GM12878 (cell line): ENCODE data around the gene HACD3. TPM values are rescaled to one million over a fixed set of nuclear protein-coding genes. Genes with fewer than 3 reads are reported as not detected.

ENCODE experiments used
- polyA plus RNA-seq, 11 experiments: library from polyadenylated mRNA; depleted of rRNA in 4 of 11; unstranded in 6 of 11; stranded (reverse) in 5 of 11; fragments of >200 nt; fragmentation: Nextera tagmentation in 4 of 11; fragmentation: Illumina TruSeq in 1 of 11; extraction: Ambion mirVana in 4 of 11; extraction: Trizol in 1 of 11; gene quantifications; 1 replicate in 1 of 11; 2 replicates in 10 of 11; pipeline versions ENCODE4 v1.2.1 to v1.2.3, GENCODE V29; 2011 to 2016; ENCODE audit warnings: inconsistent platforms in 2 of 11, missing spikeins in 2 of 11, low read depth in 1 of 11
- small RNA-seq: library from RNA; depleted of rRNA; stranded (forward); fragments of <200 nt; gene quantifications from one replicate; pipeline ENCODE3, GENCODE V24; 2014
- total RNA-seq, 4 experiments: library from RNA; depleted of rRNA in 3 of 4; stranded (reverse); fragments of >200 nt in 3 of 4; fragmentation: Illumina TruSeq in 1 of 4; extraction: Trizol in 1 of 4; gene quantifications; 2 replicates each; pipeline versions ENCODE4 v1.2.1 to v1.2.3, GENCODE V29; 2013 to 2021

HACD3 gene
- total and polyA plus RNA-seq, 10 of the 15 experiments (the other 5 are each of a cell fraction or from before 2014, with no cell fraction given) = 25.9 to 75.8 (median 48.3) TPM

Small RNA genes within 50 kb of the gene (small RNA-seq; reads per million reads assigned to genes)
- not detected for gene RF00019
- not detected for gene RNU6-19P

Other genes starting within 250 kb of the HACD3 start
Only the 7 nearest of the 8 such genes appear.
- not detected in 2 replicates for gene RNU5A-1, start 234.4 kb upstream of the HACD3 start, total RNA-seq (2014; rRNA removed)
- not detected in 2 replicates for gene RNU5A-1, start 234.4 kb upstream of the HACD3 start, total RNA-seq (2014; rRNA removed; fragmentation: Illumina TruSeq; extraction: Trizol)
- gene RNU5A-1, start 234.4 kb upstream of the HACD3 start, total RNA-seq (2021) = not detected in 2 replicates
- gene RNU5A-1, start 234.4 kb upstream of the HACD3 start, polyA plus RNA-seq (2011; rRNA removed) = not detected in 2 replicates
- not detected in 2 replicates for gene RNU5A-1, start 234.4 kb upstream of the HACD3 start, polyA plus RNA-seq (2014; fragmentation: Illumina TruSeq; extraction: Trizol)
- gene RNU5A-1, start 234.4 kb upstream of the HACD3 start, polyA plus RNA-seq (2014; fragmentation: Nextera tagmentation; extraction: Ambion mirVana) = not detected
- gene RNU5A-1, start 234.4 kb upstream of the HACD3 start, polyA plus RNA-seq (2014; rRNA removed) = not detected in 2 replicates
- not detected for gene RNU5A-1, start 234.4 kb upstream of the HACD3 start, polyA plus RNA-seq (2016; fragmentation: Nextera tagmentation; extraction: Ambion mirVana)
- not detected in 2 replicates for gene RNU5B-1, start 225.8 kb upstream of the HACD3 start, total RNA-seq (2014; rRNA removed)
- gene RNU5B-1, start 225.8 kb upstream of the HACD3 start, total RNA-seq (2014; rRNA removed; fragmentation: Illumina TruSeq; extraction: Trizol) = not detected in 2 replicates
- gene RNU5B-1, start 225.8 kb upstream of the HACD3 start, total RNA-seq (2021) = 14.3 and 19.1 TPM in 2 replicates
- gene RNU5B-1, start 225.8 kb upstream of the HACD3 start, polyA plus RNA-seq (2011; rRNA removed) = not detected in 2 replicates
- gene RNU5B-1, start 225.8 kb upstream of the HACD3 start, polyA plus RNA-seq (2014; fragmentation: Illumina TruSeq; extraction: Trizol) = not detected in 2 replicates
- not detected for gene RNU5B-1, start 225.8 kb upstream of the HACD3 start, polyA plus RNA-seq (2014; fragmentation: Nextera tagmentation; extraction: Ambion mirVana)
- not detected in 2 replicates for gene RNU5B-1, start 225.8 kb upstream of the HACD3 start, polyA plus RNA-seq (2014; rRNA removed)
- gene RNU5B-1, start 225.8 kb upstream of the HACD3 start, polyA plus RNA-seq (2016; fragmentation: Nextera tagmentation; extraction: Ambion mirVana) = not detected
- gene IGDCC3, start 152.5 kb upstream of the HACD3 start, total RNA-seq (2014; rRNA removed) = not detected in 2 replicates
- gene IGDCC3, start 152.5 kb upstream of the HACD3 start, total RNA-seq (2014; rRNA removed; fragmentation: Illumina TruSeq; extraction: Trizol) = not detected in 2 replicates
- 0.10 and 0.13 TPM in 2 replicates for gene IGDCC3, start 152.5 kb upstream of the HACD3 start, total RNA-seq (2021)
- not detected in 2 replicates for gene IGDCC3, start 152.5 kb upstream of the HACD3 start, polyA plus RNA-seq (2011; rRNA removed)
- gene IGDCC3, start 152.5 kb upstream of the HACD3 start, polyA plus RNA-seq (2014; fragmentation: Illumina TruSeq; extraction: Trizol) = not detected in 2 replicates
- gene IGDCC3, start 152.5 kb upstream of the HACD3 start, polyA plus RNA-seq (2014; fragmentation: Nextera tagmentation; extraction: Ambion mirVana) = not detected
- gene IGDCC3, start 152.5 kb upstream of the HACD3 start, polyA plus RNA-seq (2014; rRNA removed) = not detected in 2 replicates
- gene IGDCC3, start 152.5 kb upstream of the HACD3 start, polyA plus RNA-seq (2016; fragmentation: Nextera tagmentation; extraction: Ambion mirVana) = under 1 TPM; 0.15 to 0.20 TPM
- gene IGDCC4, start 107.5 kb upstream of the HACD3 start, total RNA-seq (2014; rRNA removed) = 0.05 and 0.06 TPM in 2 replicates
- gene IGDCC4, start 107.5 kb upstream of the HACD3 start, total RNA-seq (2014; rRNA removed; fragmentation: Illumina TruSeq; extraction: Trizol) = 0.04 and 0.09 TPM in 2 replicates
- gene IGDCC4, start 107.5 kb upstream of the HACD3 start, total RNA-seq (2021) = 0.21 and 0.74 TPM in 2 replicates
- 0.18 and 0.27 TPM in 2 replicates for gene IGDCC4, start 107.5 kb upstream of the HACD3 start, polyA plus RNA-seq (2011; rRNA removed)
- 0.18 and 0.29 TPM in 2 replicates for gene IGDCC4, start 107.5 kb upstream of the HACD3 start, polyA plus RNA-seq (2014; fragmentation: Illumina TruSeq; extraction: Trizol)
- gene IGDCC4, start 107.5 kb upstream of the HACD3 start, polyA plus RNA-seq (2014; fragmentation: Nextera tagmentation; extraction: Ambion mirVana) = under 1 TPM; 0.08 to 0.16 TPM
- gene IGDCC4, start 107.5 kb upstream of the HACD3 start, polyA plus RNA-seq (2014; rRNA removed) = 0.24 and 0.41 TPM in 2 replicates
- gene IGDCC4, start 107.5 kb upstream of the HACD3 start, polyA plus RNA-seq (2016; fragmentation: Nextera tagmentation; extraction: Ambion mirVana) = under 1 TPM; 0.06 to 0.17 TPM
- 30.0 and 32.2 TPM in 2 replicates for gene DPP8, start 12.8 kb upstream of the HACD3 start, total RNA-seq (2014; rRNA removed)
- gene DPP8, start 12.8 kb upstream of the HACD3 start, total RNA-seq (2014; rRNA removed; fragmentation: Illumina TruSeq; extraction: Trizol) = 23.9 and 25.2 TPM in 2 replicates
- 23.5 and 24.7 TPM in 2 replicates for gene DPP8, start 12.8 kb upstream of the HACD3 start, total RNA-seq (2021)
- 27.8 and 28.6 TPM in 2 replicates for gene DPP8, start 12.8 kb upstream of the HACD3 start, polyA plus RNA-seq (2011; rRNA removed)
- 19.4 and 24.4 TPM in 2 replicates for gene DPP8, start 12.8 kb upstream of the HACD3 start, polyA plus RNA-seq (2014; fragmentation: Illumina TruSeq; extraction: Trizol)
- 10 to 100 TPM; 12.0 to 15.7 TPM for gene DPP8, start 12.8 kb upstream of the HACD3 start, polyA plus RNA-seq (2014; fragmentation: Nextera tagmentation; extraction: Ambion mirVana)
- 18.3 and 21.7 TPM in 2 replicates for gene DPP8, start 12.8 kb upstream of the HACD3 start, polyA plus RNA-seq (2014; rRNA removed)
- gene DPP8, start 12.8 kb upstream of the HACD3 start, polyA plus RNA-seq (2016; fragmentation: Nextera tagmentation; extraction: Ambion mirVana) = 10 to 100 TPM; 29.5 to 30.6 TPM
- gene INTS14, start 80.7 kb downstream of the HACD3 start, total RNA-seq (2014; rRNA removed) = 36.8 and 39.3 TPM in 2 replicates
- gene INTS14, start 80.7 kb downstream of the HACD3 start, total RNA-seq (2014; rRNA removed; fragmentation: Illumina TruSeq; extraction: Trizol) = 39.4 and 40.4 TPM in 2 replicates
- gene INTS14, start 80.7 kb downstream of the HACD3 start, total RNA-seq (2021) = 40.7 and 42.0 TPM in 2 replicates
- gene INTS14, start 80.7 kb downstream of the HACD3 start, polyA plus RNA-seq (2011; rRNA removed) = 76.9 and 93.4 TPM in 2 replicates
- gene INTS14, start 80.7 kb downstream of the HACD3 start, polyA plus RNA-seq (2014; fragmentation: Illumina TruSeq; extraction: Trizol) = 53.7 and 68.1 TPM in 2 replicates
- 10 to 100 TPM; 39.4 to 41.9 TPM for gene INTS14, start 80.7 kb downstream of the HACD3 start, polyA plus RNA-seq (2014; fragmentation: Nextera tagmentation; extraction: Ambion mirVana)
- 47.5 and 53.4 TPM in 2 replicates for gene INTS14, start 80.7 kb downstream of the HACD3 start, polyA plus RNA-seq (2014; rRNA removed)
- gene INTS14, start 80.7 kb downstream of the HACD3 start, polyA plus RNA-seq (2016; fragmentation: Nextera tagmentation; extraction: Ambion mirVana) = 10 to 100 TPM; 69.3 to 74.4 TPM
- gene SLC24A1, start 91.5 kb downstream of the HACD3 start, total RNA-seq (2014; rRNA removed) = 2.9 and 3.3 TPM in 2 replicates
- gene SLC24A1, start 91.5 kb downstream of the HACD3 start, total RNA-seq (2014; rRNA removed; fragmentation: Illumina TruSeq; extraction: Trizol) = 2.8 and 3.3 TPM in 2 replicates
- gene SLC24A1, start 91.5 kb downstream of the HACD3 start, total RNA-seq (2021) = 4.5 and 5.8 TPM in 2 replicates
- gene SLC24A1, start 91.5 kb downstream of the HACD3 start, polyA plus RNA-seq (2011; rRNA removed) = 3.9 and 4.4 TPM in 2 replicates
- gene SLC24A1, start 91.5 kb downstream of the HACD3 start, polyA plus RNA-seq (2014; fragmentation: Illumina TruSeq; extraction: Trizol) = 4.3 and 4.9 TPM in 2 replicates
- 1 to 10 TPM; 1.4 to 2.3 TPM for gene SLC24A1, start 91.5 kb downstream of the HACD3 start, polyA plus RNA-seq (2014; fragmentation: Nextera tagmentation; extraction: Ambion mirVana)
- 2.8 and 4.7 TPM in 2 replicates for gene SLC24A1, start 91.5 kb downstream of the HACD3 start, polyA plus RNA-seq (2014; rRNA removed)
- gene SLC24A1, start 91.5 kb downstream of the HACD3 start, polyA plus RNA-seq (2016; fragmentation: Nextera tagmentation; extraction: Ambion mirVana) = 1 to 10 TPM; 1.7 to 3.2 TPM